ENCODE data around the gene MMP2. TPM values are rescaled to one million over a fixed set of nuclear protein-coding genes. Genes with fewer than 3 reads are reported as not detected.

MMP2 gene
- total RNA-seq, 1 experiment from 2014 or later = 36.7 TPM

DNA sequence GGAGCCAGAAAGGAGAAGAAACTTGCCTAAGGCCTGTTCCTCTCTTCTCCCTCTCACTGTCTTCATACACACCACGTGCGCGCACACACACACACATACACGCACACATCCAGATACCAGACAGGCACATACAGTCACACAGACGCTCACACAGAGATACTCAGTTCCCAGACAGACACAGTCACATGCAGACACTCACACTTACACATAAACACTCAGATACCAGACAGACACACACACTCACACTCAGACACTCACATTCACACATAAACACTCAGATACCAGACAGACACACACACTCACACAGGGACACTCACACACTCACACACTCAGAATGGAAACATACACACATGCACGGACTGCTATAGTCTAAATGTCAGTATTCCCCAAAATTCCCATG is 24.1 kb upstream of the MMP2 start:
- DNase-seq = no peak
- Histone ChIP-seq H3K27me3 (ENCODE audit: control insufficient read depth, insufficient read depth, low read length) (no peaks in the 10 kb centered on the region), H3K4me3 (ENCODE audit: insufficient read depth, low read depth, low read length) (no peak overlapping the region), H3K36me3 (replicated peaks; ENCODE audit: control insufficient read depth, insufficient read depth, low read length) (no peaks in the 10 kb centered on the region)

DNA sequence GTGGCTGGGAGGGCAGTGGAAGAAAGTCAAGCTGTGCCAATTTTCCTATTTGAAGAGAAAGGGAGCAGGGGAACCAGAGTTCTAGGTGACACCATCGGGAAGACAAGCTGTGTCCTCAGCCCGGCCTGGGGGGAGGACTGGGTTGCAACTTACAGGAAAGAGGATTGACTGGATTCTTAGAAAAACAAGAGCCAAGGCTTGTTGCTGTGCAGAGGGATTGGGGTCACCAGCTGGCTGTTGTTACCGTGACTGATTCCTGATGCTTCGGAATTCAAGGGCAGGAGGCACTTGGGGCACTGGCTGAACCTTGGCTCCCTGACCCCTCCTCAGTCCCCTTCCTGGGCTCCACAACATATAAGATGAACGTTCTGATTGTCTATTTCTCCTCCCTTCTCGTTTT is 16.8 kb upstream of the MMP2 start:
- Histone ChIP-seq H3K27me3 (ENCODE audit: control insufficient read depth, insufficient read depth, low read length) (no peaks in the 10 kb centered on the region), H3K36me3 (replicated peaks; ENCODE audit: control insufficient read depth, insufficient read depth, low read length) (no peaks in the 10 kb centered on the region), H3K4me3 (ENCODE audit: insufficient read depth, low read depth, low read length) (no peak overlapping the region)
- no peak for DNase-seq

DNA sequence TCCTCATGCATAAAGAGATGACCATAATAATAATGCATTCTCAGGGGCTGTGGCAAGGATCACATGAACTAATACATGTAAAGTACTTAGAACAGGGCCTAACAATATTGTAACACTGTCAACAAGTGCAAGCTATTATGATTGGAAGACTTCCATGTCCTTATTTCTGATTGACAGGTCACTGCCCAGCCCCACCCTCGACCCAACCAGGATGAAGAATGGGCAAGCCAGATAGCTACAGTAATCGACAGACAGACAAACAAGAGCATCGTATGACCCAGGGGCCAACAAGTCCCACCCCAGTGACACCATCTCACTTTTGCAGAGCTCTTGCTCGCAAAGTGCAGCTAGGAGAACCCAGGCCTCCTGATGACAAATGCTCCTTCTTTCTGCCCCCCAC is 14.6 kb upstream of the MMP2 start:
- no peak overlapping the region for H3K4me3 ChIP-seq (ENCODE audit: insufficient read depth, low read depth, low read length)
- no peaks in the 10 kb centered on the region for H3K36me3 ChIP-seq (replicated peaks; ENCODE audit: control insufficient read depth, insufficient read depth, low read length)
- H3K27me3 ChIP-seq (ENCODE audit: control insufficient read depth, insufficient read depth, low read length) = 0 out of 2 replicates have a peak, but pooled peaks cover 3% of the 10 kb centered on the region
- DNase-seq = no peak

DNA sequence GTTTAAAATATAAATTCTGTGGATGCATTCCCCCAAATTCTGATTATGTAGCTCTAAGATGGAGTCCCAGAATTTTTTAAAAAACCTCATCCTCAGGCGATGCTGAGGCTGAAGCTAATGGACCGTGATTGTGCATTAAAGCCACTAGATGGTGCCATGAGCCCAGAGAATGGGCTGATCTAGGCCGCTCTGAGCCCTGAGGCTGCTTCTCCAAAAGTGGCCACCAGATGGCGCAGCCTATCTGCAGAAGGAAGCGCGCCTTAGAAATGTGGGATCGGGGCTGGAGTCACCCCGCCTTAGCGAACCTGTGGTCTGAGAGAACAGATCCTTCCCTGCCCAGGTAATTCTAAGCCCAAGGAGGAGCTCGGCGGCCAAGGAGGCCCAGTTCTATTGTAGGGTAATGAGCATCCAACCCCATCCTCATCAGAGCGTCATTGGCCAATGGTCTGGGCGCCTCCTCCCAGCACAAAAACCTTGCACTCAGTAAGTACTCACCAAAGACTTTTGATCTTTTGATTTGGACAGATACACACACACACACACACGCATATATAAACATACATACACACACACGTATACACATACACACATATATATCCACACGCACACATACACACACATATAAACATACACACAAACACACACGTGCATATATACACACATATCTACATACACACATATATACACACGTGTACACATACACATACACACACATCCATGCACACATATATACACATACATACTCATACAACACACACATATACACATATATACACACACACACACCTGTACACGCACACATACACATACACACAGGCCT is 13.7 kb upstream of the MMP2 start:
- Histone ChIP-seq H3K36me3 (replicated peaks; ENCODE audit: control insufficient read depth, insufficient read depth, low read length) (no peaks in the 10 kb centered on the region), H3K4me3 (ENCODE audit: insufficient read depth, low read depth, low read length) (no peak overlapping the region), H3K27me3 (ENCODE audit: control insufficient read depth, insufficient read depth, low read length) (0 out of 2 replicates have a peak, but pooled peaks cover 3% of the 10 kb centered on the region)
- DNase-seq = peak; percentile 85

DNA sequence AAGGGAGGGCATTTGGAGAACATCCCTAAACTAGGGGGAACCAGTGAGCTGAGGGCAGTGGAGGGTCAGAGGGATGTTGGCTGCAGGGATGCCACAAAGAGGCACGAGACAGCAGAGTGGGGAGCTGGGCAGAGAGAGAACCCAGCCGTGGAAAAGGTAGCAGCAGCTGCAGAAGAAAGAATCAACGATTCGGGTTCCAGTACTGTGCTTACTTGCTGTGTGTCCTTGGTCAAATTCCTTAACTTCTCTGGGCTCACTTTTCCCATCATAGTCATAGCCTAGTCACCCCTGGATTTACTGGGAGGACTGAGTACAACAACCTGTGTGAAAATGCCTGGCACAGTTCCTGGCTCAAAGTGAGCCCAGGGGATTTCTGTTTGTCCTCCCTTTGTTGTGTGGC is 12.8 kb upstream of the MMP2 start:
- H3K36me3 ChIP-seq (replicated peaks; ENCODE audit: control insufficient read depth, insufficient read depth, low read length) = no peaks in the 10 kb centered on the region
- no peak for DNase-seq
- H3K27me3 ChIP-seq (ENCODE audit: control insufficient read depth, insufficient read depth, low read length) = 0 out of 2 replicates have a peak, but pooled peaks cover 3% of the 10 kb centered on the region
- no peak overlapping the region for H3K4me3 ChIP-seq (ENCODE audit: insufficient read depth, low read depth, low read length)

DNA sequence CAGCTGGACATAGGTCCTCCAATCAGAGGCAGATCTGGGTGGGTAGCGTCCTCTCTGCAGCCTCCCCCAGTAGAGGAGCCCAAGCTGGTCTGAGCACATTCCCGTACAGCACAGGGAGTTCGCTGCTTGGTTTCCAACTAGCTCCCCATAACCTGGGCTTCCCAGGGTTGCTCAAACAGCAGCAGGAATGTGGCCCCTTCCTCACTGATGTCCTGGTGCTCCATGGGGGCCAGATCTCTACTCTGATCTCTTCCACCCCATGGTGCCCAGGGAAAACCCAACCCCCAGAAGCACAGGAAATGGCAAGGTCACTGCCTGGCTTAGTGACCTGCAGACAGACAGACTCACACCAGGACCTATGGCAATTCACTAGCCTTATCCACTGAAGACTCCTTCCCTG is 11.1 kb upstream of the MMP2 start:
- H3K36me3 ChIP-seq (replicated peaks; ENCODE audit: control insufficient read depth, insufficient read depth, low read length) = no peaks in the 10 kb centered on the region
- H3K27me3 ChIP-seq (ENCODE audit: control insufficient read depth, insufficient read depth, low read length) = 0 out of 2 replicates have a peak, but pooled peaks cover 3% of the 10 kb centered on the region
- no peak overlapping the region for H3K4me3 ChIP-seq (ENCODE audit: insufficient read depth, low read depth, low read length)
- DNase-seq = no peak

DNA sequence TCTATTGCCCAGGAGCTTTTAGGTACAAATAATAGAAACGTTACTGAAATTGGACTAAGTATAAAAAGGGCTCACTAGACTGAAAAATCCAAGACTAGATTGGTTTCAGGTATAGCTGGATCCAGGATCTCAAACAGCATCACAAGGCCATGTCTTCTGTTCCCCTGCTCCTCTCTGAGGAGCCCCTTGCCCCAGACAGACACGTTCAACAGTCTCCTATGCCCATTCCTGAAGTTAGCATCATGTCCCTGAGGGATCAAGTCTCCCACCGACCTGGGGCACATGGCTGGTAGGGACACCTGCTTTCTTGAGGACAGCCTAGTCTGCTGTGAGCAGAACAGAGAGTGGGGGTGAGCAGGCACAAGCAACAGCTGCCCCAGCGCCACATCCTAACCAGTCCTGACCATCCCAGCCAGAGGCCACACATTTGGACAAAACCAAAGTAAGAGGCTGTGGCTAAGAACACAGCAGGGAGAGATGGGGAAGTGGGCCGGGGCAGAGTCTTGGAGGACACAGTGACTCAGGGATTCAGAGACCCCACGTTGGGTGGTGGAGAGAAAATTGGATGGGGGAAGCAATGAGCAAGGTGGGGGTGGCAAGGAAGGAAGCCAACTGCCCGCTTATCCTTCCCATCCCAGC is 10.5 kb upstream of the MMP2 start:
- Histone ChIP-seq H3K27me3 (ENCODE audit: control insufficient read depth, insufficient read depth, low read length) (0 out of 2 replicates have a peak, but pooled peaks cover 3% of the 10 kb centered on the region), H3K36me3 (replicated peaks; ENCODE audit: control insufficient read depth, insufficient read depth, low read length) (no peaks in the 10 kb centered on the region)
- DNase-seq = no peak

DNA sequence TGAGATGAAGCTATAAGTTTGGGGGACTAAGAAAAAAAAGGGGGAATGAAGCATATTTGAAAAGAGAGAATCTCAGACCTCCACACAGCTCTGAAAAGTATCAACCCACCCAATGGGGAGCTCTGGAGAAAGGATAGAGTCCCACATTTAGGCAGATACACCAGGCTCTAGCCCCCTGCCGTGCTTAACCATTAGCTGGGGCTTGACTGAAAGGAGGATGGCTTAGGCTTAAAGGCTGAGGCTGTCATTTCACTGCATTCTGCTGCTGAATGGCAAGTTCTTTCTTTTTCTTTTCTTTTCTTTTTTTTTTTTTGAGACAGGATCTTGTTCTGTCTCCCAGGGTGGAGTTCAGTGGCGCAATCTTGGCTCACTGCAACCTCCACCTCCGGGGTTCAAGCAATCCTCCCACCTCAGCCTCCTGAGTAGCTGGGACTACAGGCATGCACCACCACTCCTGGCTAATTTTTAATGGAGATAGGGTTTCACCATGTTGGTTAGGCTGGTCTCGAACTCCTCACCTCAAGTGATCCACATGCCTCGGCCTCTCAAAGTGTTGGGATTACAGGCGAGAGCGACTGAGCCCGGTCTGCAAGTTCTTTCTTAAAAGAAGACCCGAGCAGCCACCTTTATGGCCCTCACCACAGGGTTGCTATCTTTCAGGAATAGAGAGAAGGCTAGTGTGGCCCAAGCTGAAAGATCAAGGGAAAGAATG is 9.0 kb upstream of the MMP2 start:
- no peak overlapping the region for H3K4me3 ChIP-seq (ENCODE audit: insufficient read depth, low read depth, low read length)
- H3K27me3 ChIP-seq (ENCODE audit: control insufficient read depth, insufficient read depth, low read length) = 0 out of 2 replicates have a peak, but pooled peaks cover 3% of the 10 kb centered on the region
- no peaks in the 10 kb centered on the region for H3K36me3 ChIP-seq (replicated peaks; ENCODE audit: control insufficient read depth, insufficient read depth, low read length)
- no peak for DNase-seq

More for the DNA sequence above, 10.5 kb upstream of the MMP2 start:
- H3K4me3 ChIP-seq (ENCODE audit: insufficient read depth, low read depth, low read length) = no peak overlapping the region

DNA sequence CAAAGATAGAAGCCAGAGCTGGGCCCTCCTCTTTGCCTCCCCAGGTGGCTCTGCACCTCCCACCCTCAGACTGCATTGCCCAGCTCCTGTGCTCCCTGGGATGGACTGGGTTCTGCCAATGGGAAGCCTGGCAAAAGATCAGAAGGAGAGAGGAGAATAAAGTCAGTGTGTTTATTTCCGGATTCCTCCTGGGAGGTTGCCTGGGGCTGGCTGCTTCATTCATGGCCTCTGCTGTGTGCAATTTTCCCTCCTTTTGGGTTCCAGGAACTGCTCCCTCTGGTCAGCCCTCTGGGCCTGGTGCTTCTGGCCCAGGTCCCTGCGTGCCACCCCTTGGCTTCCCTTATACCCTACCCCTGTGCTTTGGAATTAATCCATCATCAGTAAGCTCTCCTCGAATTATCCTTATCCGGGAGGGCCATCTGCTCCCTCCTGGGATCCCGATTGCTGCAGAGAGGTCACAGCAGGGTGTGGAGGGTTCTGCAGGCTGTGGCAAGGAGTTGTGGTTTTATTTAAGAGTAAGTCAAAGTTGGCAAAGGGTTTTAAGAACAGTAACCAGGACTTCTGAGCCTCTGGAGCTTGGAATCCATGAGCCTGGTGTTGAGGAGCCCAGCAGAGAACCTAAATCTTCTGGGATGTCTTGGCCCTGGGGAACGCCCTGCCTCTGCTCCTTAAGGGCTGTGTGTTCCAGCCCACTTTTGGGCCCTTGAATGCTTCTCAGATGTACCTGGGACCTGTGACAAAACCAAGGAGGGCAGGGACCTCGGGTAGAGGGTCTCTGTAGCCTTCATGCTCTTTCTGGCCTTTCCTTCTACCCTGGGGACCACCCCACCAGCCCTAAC is 8.2 kb upstream of the MMP2 start:
- no peak for DNase-seq
- Histone ChIP-seq H3K27me3 (ENCODE audit: control insufficient read depth, insufficient read depth, low read length) (peaks cover 5% of the 10 kb centered on the region; the same call in 1 of the 2 replicates), H3K4me3 (ENCODE audit: insufficient read depth, low read depth, low read length) (no peak overlapping the region), H3K36me3 (replicated peaks; ENCODE audit: control insufficient read depth, insufficient read depth, low read length) (no peaks in the 10 kb centered on the region)

DNA sequence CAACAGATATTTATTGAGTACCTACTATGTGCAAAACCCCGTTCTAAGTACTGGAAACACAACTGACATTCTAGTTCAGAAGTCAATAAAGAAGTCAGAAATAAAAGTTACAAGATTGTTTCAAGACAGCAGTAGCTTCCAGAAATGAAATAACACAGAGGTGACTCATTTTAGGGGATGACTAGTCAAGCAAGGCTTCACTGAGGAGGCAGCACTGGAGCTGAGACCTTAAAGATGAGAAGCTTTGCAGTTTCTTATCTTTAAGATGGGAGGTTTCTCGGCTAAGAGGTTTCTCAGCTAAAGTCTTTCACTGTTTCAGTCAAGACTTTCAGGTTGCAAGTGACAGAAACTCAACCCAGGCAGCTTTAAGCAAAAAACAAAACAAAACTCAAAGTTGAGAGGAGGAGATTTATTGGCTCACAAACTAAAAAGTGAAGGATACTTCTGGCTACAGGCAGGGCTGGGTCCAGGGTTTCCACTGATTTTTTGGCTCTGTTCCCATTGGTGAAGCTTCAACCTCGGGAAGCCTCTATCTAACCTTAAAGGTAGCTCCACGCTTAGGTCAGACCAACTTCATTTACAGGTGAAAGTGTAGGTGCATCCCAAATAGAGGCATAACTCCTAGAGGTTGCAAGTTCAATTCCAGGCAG is 7.4 kb upstream of the MMP2 start:
- H3K27me3 ChIP-seq (ENCODE audit: control insufficient read depth, insufficient read depth, low read length) = peaks cover 10% of the 10 kb centered on the region; the same call in 1 of the 2 replicates
- no peak overlapping the region for H3K4me3 ChIP-seq (ENCODE audit: insufficient read depth, low read depth, low read length)
- no peak for DNase-seq
- no peaks in the 10 kb centered on the region for H3K36me3 ChIP-seq (replicated peaks; ENCODE audit: control insufficient read depth, insufficient read depth, low read length)

DNA sequence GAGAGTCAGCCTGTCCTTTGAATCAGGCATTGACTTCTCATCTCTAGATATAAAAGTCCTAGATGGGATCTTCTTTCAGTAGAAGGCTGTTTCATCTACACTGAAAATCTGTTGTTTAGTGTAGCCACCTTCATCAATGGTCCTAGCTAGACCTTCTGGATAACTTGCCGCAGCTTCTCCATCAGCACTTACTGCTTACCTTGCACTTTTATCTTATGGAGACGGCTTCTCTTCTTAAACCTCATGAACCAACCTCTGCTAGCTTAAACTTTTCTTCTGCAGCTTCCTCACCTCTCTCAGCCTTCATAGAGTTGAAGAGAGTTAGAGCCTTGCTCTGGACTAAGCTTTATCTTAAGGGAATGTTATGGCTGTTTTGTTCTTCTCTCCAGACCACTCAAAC is 5.4 kb upstream of the MMP2 start:
- Histone ChIP-seq H3K4me3 (ENCODE audit: insufficient read depth, low read depth, low read length) (no peak overlapping the region), H3K36me3 (replicated peaks; ENCODE audit: control insufficient read depth, insufficient read depth, low read length) (no peaks in the 10 kb centered on the region), H3K27me3 (ENCODE audit: control insufficient read depth, insufficient read depth, low read length) (peaks cover 26% of the 10 kb centered on the region)
- no peak for DNase-seq

DNA sequence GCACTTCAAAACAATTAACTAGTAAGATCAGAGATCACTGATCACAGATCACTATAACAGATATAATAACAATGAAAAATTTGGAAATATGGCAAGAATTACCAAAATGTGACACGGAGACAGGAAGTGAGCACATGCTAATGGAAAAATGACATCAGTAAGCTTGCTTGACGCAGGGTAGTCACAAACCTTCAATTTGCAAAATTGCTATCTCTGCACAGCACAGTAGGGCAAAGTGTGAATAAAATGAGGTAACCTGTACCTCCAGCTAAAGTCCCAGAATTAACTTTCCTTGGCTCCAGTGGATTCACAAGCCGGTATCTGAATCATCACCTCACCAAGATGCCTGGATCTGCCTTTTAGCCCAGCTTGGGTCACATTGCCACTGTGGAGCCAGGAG is 4.2 kb upstream of the MMP2 start:
- no peaks in the 10 kb centered on the region for H3K36me3 ChIP-seq (replicated peaks; ENCODE audit: control insufficient read depth, insufficient read depth, low read length)
- peaks cover 29% of the 10 kb centered on the region for H3K27me3 ChIP-seq (ENCODE audit: control insufficient read depth, insufficient read depth, low read length)
- no peak overlapping the region for H3K4me3 ChIP-seq (ENCODE audit: insufficient read depth, low read depth, low read length)
- DNase-seq = no peak

DNA sequence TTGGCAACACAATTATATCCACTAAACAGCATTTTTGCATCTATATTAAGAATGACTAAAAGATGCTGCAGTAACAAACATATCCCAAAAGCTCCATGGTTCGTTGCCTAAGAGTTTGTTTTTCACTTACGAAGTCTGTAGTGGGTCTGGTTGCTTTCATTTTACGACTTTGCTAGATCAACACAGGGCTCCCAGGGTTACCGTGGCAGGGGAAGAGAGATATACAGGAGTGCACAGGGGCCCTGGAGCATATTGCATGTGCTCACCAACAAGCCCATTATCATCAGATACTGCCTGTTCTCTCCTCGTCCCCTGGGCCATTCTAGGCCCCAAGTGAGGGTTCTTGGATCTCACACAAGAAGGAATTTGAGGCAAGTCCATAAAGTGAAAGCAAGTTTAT is 3.1 kb upstream of the MMP2 start:
- Histone ChIP-seq H3K27me3 (ENCODE audit: control insufficient read depth, insufficient read depth, low read length) (peaks cover 39% of the 10 kb centered on the region), H3K4me3 (ENCODE audit: insufficient read depth, low read depth, low read length) (no peak overlapping the region)
- DNase-seq = no peak

More for the DNA sequence above, 3.1 kb upstream of the MMP2 start:
- no peaks in the 10 kb centered on the region for H3K36me3 ChIP-seq (replicated peaks; ENCODE audit: control insufficient read depth, insufficient read depth, low read length)

All from H7 (cell line).